Measurements from ENCODE around the gene AKT1S1. TPM values are rescaled to one million over a fixed set of nuclear protein-coding genes. Genes with fewer than 3 reads are reported as not detected.

The AKT1S1 gene
- total RNA-seq, 1 experiment from 2014 or later, result 64.6 TPM

GRCh38 chr19:49881186-49881585 lies 4.0 kb upstream of the AKT1S1 start:
- Mint-ChIP-seq H3K4me1 (ENCODE audit: low read depth, unreplicated experiment) (no peaks in the 10 kb centered on the region), H3K4me3 (ENCODE audit: unreplicated experiment) (no peak overlapping the region), H3K27ac (ENCODE audit: unreplicated experiment) (no peak overlapping the region), H3K36me3 (ENCODE audit: insufficient read depth, unreplicated experiment) (peaks cover 17% of the 10 kb centered on the region), H3K9me3 (ENCODE audit: unreplicated experiment) (no peaks in the 10 kb centered on the region), H3K27me3 (ENCODE audit: insufficient read depth, unreplicated experiment) (no peaks in the 10 kb centered on the region)
- Histone ChIP-seq H3K27me3 (replicated peaks; ENCODE audit: control insufficient read depth, insufficient read depth, low read length) (no peaks in the 10 kb centered on the region), H3K9me3 (0 out of 2 replicates have a peak, but pooled peaks cover 4% of the 10 kb centered on the region), H3K4me1 (peaks cover 9% of the 10 kb centered on the region; the same call in 1 of the 2 replicates), H3K36me3 (ENCODE audit: control insufficient read depth, insufficient read depth, low read length) (peaks cover 13% of the 10 kb centered on the region), H3K4me3 (ENCODE audit: low read depth, low read length) (no peak overlapping the region)
- ChIA-PET POLR2A (no interaction called here), CTCF (no interaction called here)
- no peak for DNase-seq
- TF ChIP-seq, protein P1, sequence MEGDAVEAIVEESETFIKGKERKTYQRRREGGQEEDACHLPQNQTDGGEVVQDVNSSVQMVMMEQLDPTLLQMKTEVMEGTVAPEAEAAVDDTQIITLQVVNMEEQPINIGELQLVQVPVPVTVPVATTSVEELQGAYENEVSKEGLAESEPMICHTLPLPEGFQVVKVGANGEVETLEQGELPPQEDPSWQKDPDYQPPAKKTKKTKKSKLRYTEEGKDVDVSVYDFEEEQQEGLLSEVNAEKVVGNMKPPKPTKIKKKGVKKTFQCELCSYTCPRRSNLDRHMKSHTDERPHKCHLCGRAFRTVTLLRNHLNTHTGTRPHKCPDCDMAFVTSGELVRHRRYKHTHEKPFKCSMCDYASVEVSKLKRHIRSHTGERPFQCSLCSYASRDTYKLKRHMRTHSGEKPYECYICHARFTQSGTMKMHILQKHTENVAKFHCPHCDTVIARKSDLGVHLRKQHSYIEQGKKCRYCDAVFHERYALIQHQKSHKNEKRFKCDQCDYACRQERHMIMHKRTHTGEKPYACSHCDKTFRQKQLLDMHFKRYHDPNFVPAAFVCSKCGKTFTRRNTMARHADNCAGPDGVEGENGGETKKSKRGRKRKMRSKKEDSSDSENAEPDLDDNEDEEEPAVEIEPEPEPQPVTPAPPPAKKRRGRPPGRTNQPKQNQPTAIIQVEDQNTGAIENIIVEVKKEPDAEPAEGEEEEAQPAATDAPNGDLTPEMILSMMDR (IDR thresholded peaks at IDR 0.05; ENCODE audit: insufficient read depth in 1 of 2, low read depth in 1 of 2, low read length in 1 of 2, severe bottlenecking in 1 of 2, unreplicated experiment in 1 of 2), result no peak
- intact Hi-C loops (cut with micrococcal nuclease; ENCODE audit: unreplicated experiment), result no loop called here
- BruUV-seq (replicated peaks), result no TSS peak

DNA sequence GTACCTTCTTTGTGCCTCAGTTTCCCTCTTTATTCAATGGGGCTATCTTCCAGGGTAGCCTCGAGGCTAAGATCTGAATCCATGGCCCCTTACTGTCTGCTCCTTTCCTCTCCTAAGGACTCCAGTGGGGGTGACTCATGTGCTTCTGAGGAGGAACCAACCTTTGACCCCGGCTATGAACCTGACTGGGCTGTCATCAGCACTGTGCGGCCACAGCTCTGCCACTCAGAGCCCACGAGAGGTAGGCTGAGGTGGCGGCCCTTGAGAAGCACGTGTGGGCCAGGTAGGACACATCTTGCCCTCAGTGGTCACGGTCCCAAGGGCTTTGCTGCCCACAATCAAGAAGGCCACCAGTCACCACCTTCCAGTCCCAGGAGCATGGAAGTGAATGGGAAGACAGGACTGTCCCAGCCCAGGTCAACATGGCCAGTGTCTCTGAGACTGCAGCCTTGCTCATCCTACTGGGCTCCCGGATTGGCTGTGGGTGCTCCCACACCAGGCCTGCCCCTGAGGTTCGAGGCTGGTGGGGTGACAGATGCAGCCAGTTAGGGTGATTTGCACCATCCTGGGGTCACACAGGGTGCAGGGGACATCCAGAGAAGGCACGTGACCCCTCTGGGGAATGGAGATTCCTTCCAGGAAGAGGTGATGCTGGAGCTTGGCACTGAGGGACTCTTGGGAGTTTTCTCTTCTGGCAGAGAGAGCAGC lies 3.2 kb upstream of the AKT1S1 start:
- H3K36me3 ChIP-seq (ENCODE audit: control insufficient read depth, insufficient read depth, low read length), result peaks cover 13% of the 10 kb centered on the region
- no peak overlapping the region for H3K4me3 ChIP-seq (ENCODE audit: low read depth, low read length)
- intact Hi-C loops (cut with micrococcal nuclease; ENCODE audit: unreplicated experiment), result no loop called here
- H3K9me3 ChIP-seq, result 0 out of 2 replicates have a peak, but pooled peaks cover 4% of the 10 kb centered on the region
- Mint-ChIP-seq H3K9me3 (ENCODE audit: unreplicated experiment) (no peaks in the 10 kb centered on the region), H3K4me3 (ENCODE audit: unreplicated experiment) (no peak overlapping the region), H3K36me3 (ENCODE audit: insufficient read depth, unreplicated experiment) (peaks cover 11% of the 10 kb centered on the region), H3K27ac (ENCODE audit: unreplicated experiment) (no peak overlapping the region), H3K27me3 (ENCODE audit: insufficient read depth, unreplicated experiment) (no peaks in the 10 kb centered on the region), H3K4me1 (ENCODE audit: low read depth, unreplicated experiment) (no peaks in the 10 kb centered on the region)
- TF ChIP-seq, protein P1 (IDR thresholded peaks at IDR 0.05; ENCODE audit: insufficient read depth in 1 of 2, low read depth in 1 of 2, low read length in 1 of 2, severe bottlenecking in 1 of 2, unreplicated experiment in 1 of 2), result no peak
- DNase-seq, result peak in 1 of 2 experiments; percentile 35
- no TSS peak for BruUV-seq (replicated peaks)
- ChIA-PET POLR2A (no interaction called here), CTCF (no interaction called here)
- peaks cover 9% of the 10 kb centered on the region; the same call in 1 of the 2 replicates for H3K4me1 ChIP-seq
- no peaks in the 10 kb centered on the region for H3K27me3 ChIP-seq (replicated peaks; ENCODE audit: control insufficient read depth, insufficient read depth, low read length)

DNA sequence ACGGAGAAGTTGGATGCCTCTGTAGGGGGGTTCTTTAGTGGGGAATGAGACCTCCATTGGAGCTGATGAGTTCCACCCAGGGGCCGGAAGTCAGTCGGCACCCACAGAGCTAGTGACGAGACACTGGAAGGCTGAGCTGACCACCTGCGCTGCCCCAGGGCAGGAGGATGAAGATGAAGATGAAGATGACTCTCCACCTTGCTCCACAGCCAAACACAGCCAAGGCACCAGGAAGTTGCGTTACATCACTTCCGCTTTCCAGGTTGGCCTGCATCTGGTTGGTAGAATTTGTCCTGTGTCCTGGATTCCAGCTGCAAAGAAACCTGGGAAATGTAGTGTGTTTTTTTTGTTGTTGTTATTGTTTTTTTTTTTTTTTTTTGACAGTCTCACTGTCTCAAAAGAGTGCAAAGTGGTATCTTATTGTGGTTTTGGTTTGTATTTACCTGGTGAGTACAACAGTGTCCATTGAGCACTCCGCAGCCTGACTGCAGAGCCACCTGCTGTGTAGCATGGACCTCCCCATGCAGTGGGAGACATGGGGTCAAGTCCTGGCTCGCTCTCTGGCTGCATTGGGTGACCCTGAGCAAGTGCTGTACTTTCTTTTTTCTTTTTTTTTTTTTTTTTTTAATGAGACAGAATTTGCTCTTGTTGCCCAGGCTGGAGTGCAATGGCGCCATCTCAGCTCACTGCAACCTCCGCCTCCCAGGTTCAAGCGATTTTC lies 2.2 kb upstream of the AKT1S1 start:
- no peak overlapping the region for H3K27ac Mint-ChIP-seq (ENCODE audit: unreplicated experiment)
- no peak overlapping the region for H3K4me3 ChIP-seq (ENCODE audit: low read depth, low read length)
- CTCF ChIA-PET, result no interaction called here

More for the DNA sequence above, 2.2 kb upstream of the AKT1S1 start:
- Histone ChIP-seq H3K4me1 (peaks cover 9% of the 10 kb centered on the region; the same call in 1 of the 2 replicates), H3K9me3 (0 out of 2 replicates have a peak, but pooled peaks cover 4% of the 10 kb centered on the region), H3K36me3 (ENCODE audit: control insufficient read depth, insufficient read depth, low read length) (peaks cover 13% of the 10 kb centered on the region), H3K27me3 (replicated peaks; ENCODE audit: control insufficient read depth, insufficient read depth, low read length) (no peaks in the 10 kb centered on the region)
- no peak for DNase-seq
- Mint-ChIP-seq H3K4me1 (ENCODE audit: low read depth, unreplicated experiment) (no peaks in the 10 kb centered on the region), H3K4me3 (ENCODE audit: unreplicated experiment) (no peak overlapping the region), H3K36me3 (ENCODE audit: insufficient read depth, unreplicated experiment) (peaks cover 4% of the 10 kb centered on the region), H3K9me3 (ENCODE audit: unreplicated experiment) (no peaks in the 10 kb centered on the region), H3K27me3 (ENCODE audit: insufficient read depth, unreplicated experiment) (no peaks in the 10 kb centered on the region)
- intact Hi-C loops (cut with micrococcal nuclease; ENCODE audit: unreplicated experiment), result loop anchor here (10.0 kb wide), 1 partner anchor 435 kb away; no protein-coding TSS in a partner anchor
- POLR2A ChIA-PET, result interaction anchor here (0.7 to 1.2 kb wide), 2 partner anchors 11 kb away, joined by 3 to 4 read pairs; no protein-coding TSS in a partner anchor
- no TSS peak for BruUV-seq (replicated peaks)
- TF ChIP-seq, protein P1 (IDR thresholded peaks at IDR 0.05; ENCODE audit: insufficient read depth in 1 of 2, low read depth in 1 of 2, low read length in 1 of 2, severe bottlenecking in 1 of 2, unreplicated experiment in 1 of 2), result no peak
